ENCODE measurements around the gene FEV.

DNA sequence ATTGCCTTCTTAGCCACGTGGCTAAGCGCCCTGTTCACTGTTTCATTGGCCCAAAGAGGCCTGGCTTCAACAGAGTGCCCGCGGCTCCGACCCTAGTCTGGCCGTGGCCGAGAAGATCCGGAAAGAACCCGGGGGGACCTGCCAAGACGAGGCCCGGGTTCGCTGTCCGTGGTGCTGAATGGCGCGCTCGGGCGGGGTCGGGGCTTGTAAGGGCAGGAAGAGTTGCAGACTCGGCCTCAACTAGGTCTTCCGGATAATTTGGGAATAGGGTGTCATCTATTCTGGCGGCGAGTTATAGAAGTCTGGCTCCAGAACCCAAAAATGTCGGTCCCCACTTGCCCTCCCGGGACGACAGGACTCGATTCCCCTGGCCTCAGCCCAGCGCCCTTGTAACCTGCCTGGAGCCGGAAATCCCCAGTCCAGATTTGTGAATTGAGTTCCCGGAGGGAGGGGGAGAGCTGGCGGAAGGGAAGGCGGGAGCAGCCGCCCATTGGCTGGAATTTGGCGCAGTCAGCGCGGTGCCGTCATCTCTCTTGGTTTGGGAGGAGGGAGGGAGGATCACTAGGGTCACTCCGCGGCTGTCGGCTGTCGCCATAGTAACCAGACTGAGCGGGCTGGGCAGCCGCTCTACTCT lies 22.0 kb downstream of the FEV start:
- no peak for TF ChIP-seq POLR2A (IDR thresholded peaks at IDR 0.05)
- TF ChIP-seq, protein P1, sequence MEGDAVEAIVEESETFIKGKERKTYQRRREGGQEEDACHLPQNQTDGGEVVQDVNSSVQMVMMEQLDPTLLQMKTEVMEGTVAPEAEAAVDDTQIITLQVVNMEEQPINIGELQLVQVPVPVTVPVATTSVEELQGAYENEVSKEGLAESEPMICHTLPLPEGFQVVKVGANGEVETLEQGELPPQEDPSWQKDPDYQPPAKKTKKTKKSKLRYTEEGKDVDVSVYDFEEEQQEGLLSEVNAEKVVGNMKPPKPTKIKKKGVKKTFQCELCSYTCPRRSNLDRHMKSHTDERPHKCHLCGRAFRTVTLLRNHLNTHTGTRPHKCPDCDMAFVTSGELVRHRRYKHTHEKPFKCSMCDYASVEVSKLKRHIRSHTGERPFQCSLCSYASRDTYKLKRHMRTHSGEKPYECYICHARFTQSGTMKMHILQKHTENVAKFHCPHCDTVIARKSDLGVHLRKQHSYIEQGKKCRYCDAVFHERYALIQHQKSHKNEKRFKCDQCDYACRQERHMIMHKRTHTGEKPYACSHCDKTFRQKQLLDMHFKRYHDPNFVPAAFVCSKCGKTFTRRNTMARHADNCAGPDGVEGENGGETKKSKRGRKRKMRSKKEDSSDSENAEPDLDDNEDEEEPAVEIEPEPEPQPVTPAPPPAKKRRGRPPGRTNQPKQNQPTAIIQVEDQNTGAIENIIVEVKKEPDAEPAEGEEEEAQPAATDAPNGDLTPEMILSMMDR (IDR thresholded peaks at IDR 0.05): no peak
- TF ChIP-seq POLR2AphosphoS5 (IDR thresholded peaks at IDR 0.05): no peak
- no peak for TF ChIP-seq EP300 (IDR thresholded peaks at IDR 0.05)

Measured in gastroesophageal sphincter (tissue), 3 donors.